Measurements from ENCODE around the gene ARX.
A peak's percentile ranks its signal among the peaks of the same experiment; 100 is the strongest.

The ARX gene

DNA sequence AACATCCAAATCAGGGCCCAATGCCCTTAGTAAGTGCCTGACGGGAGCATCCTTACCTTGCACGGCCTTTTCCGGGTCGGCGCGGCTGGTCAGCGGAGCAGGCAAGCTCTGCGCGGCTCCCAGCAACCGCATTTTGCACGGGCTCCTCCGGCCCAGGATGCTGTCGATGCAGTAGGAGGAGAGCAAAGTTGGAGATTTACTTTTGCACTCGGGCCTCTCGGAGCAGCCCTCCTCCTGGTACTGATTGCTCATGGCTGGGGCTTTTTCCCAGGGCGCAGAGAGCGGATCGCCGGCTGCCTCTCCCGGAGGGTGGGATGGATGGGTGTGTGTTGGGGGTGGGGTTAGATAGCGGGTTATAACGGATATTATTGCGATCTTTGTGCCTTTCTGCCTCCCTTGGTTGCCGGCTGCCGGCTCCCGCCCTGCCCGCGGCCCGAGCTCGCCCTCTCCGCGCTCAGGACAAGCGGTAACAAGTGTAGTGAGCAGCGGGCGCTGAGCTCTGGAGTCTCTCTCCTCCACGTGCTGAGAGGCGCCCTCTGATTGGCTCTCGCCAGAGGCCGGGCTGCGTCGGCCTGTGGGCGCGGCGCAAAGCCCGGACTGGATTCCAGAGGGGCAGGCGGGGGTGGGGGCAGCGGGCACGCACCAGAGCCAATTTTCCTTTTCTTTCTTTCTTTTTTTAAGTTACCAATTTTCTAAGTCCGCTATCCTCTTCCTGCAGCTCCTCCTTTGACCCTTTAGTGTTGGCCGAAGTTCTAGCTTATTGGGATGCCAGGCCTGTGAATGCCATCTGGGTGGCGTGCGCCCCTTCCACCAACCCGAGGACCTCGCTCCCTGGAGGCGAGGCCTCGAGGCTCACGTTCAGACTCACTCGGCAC, at the start of gene ARX:
ARX (minus strand) TSS at position 480 of the 875 bp plus-strand sequence; CDS start at position 252, 228 bp downstream.
- DNase-seq: peak; percentile 25

DNA sequence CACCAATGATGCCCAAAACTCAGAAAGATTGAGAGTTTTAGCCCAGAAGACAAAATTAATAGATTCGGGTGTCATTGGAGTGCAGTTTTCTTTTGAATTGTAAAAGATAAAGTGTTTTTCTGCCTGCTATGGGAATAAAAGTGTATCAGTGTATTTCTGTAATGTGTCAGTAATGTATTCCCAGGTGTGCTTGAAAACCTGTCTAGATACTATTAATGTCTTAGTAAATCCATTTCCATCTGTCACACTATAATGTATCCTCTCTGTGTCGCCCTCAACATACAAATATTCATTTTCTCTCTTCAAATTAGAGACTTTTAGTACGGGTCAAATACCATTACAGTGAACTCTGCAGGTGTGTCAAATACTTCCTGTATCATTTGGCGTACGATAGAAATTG, 43.5 kb upstream of the ARX start:
- no peak for DNase-seq

DNA sequence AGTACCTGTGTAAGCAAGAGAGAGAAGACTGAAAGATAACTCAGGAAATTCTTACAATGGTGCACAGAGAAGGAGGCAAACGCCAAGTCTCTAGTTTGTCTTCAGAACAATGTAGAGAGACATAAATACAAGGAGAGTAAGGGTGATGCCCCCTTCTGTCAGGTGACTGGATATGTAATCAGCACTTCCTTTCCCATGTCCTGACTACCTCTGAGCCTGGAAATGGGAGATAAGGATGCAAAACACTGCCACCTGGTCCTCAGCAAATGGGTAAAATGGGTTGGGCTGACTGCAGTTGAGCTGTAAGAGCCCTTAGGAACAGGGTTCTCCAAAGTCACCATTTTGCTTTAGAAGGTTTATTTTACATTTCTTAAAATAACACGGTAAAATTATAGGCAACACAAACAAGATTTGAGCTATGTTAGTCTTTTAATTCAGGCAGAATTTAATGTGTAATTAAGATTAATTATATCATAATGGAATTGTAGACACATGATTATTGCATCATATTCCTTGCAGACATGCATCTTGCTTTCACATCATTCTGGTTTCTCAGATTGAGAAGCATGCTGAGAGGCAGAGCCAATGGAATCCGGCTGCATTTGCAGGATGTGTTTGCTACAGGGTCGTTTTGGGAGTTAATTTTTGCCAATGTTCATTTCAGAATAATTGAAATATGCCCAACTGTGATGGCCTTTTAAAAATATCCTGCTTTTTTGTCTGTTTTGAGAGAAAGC, 37.2 kb upstream of the ARX start:
- DNase-seq: no peak

DNA sequence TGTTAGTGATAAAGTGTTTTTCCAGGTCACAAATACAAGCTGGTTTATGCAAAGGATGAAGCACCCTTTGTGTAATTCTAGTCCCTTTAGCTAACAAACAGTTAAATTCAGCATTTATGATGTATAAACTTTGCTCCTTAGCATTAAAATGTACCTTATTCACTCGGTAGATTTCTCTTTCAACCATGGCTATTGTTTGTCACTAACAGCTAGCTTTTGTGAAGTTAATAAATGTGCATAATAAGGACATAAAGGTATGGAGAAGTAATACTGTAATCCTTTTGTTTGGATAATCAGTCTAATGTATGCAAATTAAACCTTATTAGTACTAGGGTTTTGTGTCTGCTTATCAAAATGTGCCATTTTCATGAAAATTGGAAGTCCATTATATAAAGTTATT, 34.2 kb upstream of the ARX start:
- no peak for DNase-seq

DNA sequence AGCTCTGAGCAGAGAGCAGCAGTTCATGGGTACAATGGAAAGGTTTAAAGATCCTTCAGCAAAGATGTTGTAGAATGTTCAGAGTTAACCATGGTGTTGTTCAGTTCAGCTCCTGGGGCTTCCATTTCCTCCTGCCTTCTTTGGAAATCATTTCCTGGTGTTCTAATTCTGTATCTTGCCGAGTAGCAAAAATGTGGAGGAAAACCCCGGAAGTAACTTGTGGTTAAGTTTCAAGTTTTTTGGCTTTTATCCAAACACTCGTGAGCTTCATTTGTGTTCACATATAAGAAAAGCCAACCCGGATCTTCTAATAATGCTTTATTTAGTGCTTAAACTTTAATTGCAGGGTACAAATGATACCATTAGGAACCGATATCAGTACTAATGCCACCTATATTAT, 33.6 kb upstream of the ARX start:
- DNase-seq: no peak

DNA sequence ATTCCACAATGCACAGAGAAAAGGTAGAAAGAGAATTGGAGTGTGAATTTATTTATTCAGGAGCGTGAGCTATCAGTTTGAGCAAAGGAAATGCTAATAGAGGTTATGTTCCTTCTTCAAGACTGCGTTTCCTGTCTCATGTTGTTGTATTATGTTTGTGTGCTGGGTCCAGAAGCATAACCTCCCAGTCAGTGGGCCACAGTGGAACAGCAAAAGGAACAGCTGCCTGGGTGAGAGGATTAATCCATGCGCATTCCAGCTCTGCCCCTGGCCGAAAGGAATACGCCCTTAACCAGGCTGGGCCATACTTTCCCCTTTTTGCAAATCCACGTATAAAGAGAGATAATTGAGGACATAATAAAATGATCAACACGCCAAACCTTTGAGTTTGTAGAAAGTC, 32.4 kb upstream of the ARX start:
- DNase-seq: no peak

DNA sequence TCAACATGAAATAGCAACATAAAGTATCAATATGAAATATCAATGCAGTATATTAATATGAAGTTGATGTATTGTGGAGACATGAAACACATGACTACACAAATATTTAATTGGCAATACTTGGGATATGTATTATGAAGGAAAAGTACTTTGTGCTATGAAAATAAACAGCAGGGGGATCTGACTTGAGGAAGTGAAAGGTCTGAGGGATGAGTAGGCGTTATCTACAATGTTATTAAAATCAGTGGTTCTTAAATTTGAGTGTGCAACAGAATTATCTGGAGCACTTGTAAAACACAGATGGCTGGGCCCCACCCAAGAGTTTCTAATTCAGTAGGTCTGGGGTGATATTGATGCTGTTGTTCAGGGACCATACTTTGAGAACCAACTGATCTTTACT, 27.4 kb upstream of the ARX start:
- DNase-seq: no peak

DNA sequence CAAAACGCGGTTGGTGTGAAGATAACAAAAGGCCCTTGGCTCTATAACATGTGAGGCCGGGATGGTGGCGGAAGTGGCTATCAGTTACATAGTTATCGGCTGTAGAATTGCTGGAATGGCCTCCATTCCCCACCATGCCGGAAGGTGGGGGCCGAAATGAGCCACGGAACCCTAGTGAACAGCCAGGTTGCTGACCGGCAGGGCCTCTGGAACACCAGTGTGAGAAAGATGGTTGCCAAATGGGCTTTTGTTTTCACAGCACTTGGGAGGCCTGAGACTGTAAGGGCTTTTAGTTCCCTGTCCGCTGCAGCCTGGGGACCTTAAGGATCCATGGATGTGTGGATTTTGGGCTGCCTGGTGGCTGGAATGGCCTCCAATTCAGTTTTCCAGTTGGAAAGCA, 23.3 kb upstream of the ARX start:
- DNase-seq: no peak

DNA sequence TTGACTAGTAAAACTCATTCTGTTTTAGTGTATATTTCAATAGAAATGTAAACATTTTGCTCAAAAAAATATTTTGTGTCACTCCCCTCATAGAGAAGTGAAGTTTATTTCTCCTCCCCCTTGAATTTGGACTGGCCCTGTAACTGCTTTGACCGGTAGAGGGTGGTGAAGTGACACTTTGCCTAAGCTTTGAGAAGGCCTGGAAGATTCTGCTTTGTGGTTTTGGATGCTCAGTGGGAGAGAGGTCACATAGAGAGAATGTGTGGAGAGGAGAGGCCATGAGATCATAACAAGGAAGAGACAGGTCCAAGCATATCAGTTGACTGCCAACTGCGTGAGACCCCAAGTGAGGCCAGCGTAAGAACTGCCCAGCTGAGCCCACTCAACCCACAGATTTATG, 19.1 kb upstream of the ARX start:
- no peak for DNase-seq

DNA sequence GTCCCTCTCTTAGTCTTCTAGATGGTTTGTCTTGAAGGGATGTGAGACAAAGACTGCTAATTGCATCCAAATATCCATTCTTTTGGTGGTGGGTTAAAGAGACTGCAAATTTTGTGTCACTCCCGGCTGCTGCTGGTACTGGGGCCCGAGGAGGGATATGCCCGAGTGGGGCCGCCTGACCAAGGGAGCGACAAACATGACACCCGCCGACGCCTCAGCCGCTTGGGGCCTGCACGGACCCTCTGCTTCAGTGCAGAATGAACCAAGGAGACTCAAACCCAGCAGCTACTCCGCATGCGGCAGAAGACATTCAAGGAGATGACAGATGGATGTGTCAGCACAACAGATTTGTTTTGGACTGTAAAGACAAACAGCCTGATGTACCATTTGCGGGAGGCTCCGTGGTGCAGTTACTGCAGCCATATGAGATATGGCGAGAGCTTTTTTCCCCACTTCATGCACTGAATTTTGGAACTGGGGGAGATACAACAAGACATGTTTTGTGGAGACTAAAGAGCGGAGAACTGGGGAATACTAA, 13.6 kb upstream of the ARX start:
- DNase-seq: no peak

DNA sequence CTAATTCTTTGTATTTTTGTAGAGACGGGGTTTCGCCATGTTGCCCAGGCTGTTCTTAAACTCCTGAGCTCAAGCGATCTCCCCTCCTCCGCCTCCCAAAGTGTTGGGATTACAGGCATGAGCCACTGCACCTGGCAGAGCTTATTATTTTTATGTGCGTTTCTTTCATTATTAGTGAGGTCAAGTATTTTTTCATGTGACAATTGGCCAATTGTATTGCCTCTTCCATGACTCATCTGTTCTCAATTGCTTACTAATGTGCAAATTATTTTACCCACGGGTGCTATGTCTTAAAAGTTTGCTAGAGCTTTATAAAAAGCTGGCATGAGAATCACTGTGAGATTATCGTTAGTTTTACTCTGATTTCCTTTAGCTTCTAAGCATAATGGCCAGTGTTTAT, 13.0 kb upstream of the ARX start:
- DNase-seq: no peak

DNA sequence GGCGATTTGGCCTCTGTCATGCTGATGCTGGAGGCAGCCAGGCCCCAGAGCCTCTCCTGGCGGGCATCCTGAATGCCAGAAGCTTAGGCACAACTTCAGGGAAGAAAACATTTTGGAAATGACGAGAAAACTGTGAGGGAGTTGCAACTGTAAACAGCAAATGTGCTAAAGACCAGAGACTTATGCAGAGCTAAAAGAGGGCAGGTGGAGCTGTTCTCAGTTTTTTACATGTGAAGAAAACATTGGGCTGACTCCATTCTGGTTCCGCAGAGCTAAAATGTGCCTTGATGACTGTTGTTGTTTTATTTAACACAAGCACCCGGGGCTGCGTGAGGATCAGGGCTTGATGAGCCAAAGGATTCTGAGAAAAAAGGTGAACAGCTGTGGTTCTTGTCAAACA, 10.8 kb upstream of the ARX start:
- DNase-seq: no peak

DNA sequence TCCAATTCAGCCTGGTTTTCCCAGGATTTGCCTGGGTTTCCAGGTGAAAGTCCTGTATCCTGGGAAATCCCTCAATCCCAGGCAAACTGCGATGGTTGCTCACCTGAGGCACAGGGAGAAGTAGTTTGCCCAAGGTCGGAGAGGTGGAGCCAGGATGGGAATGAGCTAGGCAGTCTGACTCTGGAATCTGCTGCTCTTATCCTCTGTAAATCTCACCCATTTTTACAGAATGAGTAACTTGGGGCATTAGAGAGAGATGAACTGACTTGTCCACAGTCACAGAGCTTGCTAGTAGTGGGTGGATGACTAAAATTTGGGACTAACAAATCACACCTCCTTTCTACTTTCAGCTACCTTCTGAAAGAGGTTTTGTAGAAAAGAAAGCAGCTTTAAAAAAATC, 9.8 kb upstream of the ARX start:
- DNase-seq: no peak

DNA sequence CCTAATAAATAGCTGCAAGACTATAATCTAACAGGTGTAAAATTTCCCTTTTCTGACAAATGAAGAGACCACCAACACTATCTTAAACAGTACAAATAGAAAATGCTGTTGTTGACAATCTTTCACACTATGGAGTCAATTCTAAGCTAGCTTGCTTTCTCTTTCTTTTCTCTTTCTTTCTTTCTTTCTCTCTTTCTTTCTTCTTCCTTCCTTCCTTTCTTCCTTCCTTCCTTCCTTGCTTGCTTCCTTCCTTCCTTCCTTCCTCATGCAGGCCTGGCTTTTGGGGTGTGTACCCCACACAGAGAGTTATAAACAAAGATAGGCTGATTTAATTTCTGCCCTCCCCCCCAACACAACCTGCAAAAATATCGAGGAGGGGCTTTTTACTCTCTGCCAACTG, 8.1 kb upstream of the ARX start:
- DNase-seq: no peak

DNA sequence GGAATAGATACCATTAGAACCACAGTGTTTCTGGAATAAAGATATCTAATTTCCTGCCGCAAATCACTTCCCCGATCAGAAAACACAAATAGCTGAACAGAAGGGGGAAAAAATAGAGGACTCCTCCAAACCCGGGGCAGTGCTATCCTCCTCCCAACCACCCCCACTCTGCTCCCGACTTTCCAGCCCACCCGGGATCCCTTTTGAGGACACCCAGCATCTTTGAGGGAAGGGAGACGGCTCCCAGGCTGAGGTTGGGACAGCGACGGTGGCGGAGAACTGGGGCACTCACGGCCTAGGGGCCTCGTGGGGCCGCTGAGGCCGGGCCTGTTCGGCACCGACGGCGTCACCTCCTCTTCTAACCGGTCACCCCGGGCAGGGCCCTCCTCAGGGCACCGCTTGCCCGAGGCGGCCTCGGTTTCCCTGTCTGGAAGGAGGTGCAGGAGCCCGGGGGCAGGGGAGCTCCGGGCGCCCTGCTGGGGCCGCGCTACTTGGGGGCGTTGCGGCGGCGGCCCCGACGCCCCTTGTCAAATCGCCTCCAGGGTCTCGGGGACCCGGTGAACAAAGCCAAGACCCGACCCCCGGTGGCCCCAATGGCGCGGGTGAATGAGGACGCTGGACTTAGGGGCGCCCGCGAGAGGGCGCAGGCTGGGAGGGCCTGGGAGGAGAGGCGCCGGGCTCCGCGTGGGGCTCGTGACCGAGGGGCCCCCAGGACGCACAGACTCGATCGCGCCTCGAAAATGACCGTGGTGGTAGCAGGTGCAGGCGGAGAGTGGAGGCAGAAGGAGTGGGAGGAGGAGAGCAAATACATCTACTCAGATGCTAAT, 6.9 kb upstream of the ARX start:
- DNase-seq: no peak

DNA sequence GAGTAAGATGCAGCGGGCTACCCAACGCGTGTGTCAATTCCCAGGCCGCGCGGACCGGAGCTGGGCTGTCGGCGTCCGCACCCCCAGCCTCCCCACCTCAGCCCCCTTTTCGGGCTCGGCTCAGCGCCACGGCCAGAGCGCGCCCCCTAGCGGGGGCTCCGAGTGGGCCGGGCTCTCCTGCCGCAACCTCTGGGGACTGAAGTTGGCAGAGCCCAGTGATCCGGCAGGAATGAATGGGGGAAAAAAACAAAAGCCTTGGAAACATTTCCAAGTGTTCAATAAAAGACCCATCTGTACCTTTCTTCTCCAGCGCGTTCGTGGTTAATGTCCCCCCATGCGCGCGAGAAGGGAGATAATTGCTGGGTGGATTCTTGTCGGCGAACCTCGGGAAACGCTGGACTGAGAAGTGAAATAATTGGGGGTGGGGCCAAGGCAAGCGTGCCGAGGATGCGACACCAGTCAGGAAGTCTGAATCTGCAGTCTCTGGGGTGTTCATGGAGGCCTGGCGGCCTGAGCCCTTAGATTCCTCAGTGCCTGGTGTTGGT, 5.2 kb upstream of the ARX start:
- DNase-seq: peak; percentile 32

DNA sequence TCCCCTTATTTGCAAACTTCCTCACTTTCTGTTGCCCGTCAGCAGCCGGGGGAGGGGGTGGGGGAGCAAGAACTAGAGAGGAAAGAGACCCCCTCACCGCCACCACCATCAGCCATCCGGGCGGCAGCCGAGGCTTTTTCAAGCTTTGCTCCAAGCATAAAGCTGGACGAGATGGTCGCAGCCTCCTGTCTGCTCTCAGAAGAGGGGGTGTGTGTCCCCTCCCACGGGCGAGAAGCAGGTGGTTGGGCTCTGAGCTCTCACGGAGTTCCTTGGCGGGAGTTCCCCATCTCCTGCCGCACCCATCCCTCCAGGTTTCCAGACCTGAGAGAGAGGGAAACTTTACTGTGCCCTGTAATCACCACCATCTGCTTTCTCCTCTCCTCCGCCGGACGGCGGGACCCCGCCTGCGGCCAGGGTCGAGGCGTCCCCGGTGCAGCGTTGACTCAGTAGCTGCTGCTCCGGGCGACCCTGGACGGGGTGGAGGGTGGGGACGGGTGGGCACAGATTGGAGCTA, 4.7 kb upstream of the ARX start:
- DNase-seq: no peak

DNA sequence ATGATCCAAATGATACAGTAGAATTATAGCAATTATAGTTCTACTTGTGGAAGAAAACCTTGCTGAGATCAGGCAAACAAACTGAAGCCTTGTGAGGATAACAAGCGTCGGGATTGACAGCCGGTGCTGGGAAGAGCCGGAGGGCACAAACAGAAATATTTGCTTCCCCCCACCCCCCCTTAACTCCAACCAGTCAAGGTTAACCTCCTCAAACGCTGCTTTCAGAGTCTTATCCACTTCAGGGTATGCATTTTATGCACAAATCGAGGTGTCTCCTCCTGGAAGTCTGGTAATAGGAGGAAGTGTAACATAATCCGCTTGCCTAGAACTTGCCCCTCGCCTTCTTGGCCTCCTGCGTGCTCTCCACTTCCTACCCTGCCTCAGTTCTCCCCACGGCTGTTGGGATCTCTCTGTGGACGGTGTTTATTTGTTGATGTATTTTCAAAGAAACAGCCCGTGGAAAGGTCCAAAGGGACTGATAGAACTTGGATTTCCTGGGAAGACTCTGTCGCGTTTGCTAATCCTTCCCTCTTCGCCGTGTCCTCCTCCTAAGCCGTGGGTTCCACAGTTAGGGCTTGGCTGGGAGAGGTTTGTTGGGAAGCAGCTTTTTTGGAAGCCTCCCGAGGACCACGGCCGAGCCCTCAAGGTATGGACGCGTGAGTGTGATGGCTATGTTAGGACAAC, 4.1 kb upstream of the ARX start:
- DNase-seq: no peak

DNA sequence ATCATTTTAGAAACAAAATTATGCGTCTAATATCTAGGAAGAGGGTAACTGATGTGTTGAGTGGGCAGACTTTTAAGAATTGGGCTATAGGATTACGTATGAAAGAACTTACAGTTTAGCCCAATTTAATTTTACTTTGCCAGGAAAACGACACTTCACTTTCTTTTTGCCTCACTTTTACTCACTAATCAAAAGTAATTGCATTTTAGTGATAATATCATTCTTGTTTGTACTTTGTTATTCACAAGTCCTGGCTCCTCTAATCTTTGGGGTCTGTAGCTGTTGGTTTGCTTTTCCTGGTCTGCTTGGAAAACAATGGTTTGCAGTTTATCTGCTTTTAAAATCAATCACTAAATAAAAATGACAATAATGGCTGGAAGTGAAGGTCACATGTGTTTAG, 2.9 kb upstream of the ARX start:
- DNase-seq: no peak

DNA sequence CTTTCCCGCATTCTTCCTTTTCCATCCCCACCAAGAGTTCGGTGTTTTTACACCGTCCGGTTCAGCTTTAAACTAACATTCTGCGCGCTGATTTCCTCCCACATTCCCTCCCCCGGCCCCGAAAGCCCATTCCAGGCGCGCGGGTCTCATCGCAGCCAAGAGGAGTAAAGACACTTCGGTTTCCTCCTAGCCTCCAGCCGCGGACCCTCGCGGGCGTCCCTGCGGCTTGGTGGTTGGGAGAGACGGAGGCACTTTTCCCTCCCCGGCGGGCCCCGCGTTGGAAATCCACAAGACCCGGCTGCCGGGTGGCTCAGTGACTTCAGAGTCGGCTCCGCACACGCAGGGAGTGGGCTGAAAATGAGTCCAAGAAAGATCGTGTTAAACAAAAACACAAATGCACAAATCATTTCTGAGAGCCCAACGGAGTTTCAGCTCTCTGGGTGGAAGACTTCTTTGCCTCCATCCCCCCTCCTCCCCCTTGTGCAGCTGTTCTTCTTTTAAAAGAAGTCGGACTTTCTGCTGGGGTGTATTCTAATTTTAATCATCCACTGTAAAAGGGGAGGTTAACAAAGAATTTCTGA, 2.0 kb upstream of the ARX start:
- no peak for DNase-seq

DNA sequence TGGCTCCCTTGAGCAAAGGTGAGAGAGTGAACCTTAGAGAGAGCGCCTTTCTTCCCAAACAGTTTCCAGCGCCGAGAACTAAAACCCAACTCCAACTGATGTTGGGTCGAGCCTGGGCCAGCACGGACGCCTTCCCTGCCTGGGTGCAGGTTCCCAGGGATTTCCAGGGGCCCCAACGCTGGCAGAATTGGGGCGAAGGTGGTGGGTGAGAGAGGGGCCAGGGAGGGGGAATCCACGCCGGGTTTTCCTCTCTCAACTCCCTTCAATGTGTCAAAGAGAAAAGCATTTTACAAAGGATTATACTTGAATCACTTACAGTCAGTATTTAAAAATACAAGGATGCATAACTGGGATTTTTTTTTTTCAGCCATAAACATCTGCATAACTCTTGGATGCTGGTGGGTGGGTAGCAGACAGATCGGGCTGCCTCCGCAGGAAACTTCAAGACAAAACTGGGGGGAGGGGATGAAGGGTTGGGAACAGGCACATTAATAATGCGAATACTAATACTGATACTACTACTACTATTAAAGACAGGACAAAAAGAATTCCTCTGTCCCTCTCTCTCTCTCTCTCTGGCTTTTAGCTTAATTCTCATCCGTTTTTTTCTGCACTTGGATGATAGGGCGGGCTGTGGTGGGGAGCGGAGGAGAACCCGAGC, 1.3 kb upstream of the ARX start:
- DNase-seq: no peak

Measured in stimulated activated CD4-positive, alpha-beta T cell treated with anti-CD3 and anti-CD28 coated beads, Interleukin-12 subunit alpha, Interleukin-12 subunit beta, amount 100 ng/mL, for 4 hours (primary cell).